ENCODE results near the gene TUBA4A. TPM values are rescaled to one million over a fixed set of nuclear protein-coding genes. Genes with fewer than 3 reads are reported as not detected.

Gene TUBA4A
- total and polyA plus RNA-seq, 9 of the 15 experiments (the other 6 are each of a cell fraction or from before 2014, with no cell fraction given), result 25.1 to 174 (median 42.4) TPM

DNA sequence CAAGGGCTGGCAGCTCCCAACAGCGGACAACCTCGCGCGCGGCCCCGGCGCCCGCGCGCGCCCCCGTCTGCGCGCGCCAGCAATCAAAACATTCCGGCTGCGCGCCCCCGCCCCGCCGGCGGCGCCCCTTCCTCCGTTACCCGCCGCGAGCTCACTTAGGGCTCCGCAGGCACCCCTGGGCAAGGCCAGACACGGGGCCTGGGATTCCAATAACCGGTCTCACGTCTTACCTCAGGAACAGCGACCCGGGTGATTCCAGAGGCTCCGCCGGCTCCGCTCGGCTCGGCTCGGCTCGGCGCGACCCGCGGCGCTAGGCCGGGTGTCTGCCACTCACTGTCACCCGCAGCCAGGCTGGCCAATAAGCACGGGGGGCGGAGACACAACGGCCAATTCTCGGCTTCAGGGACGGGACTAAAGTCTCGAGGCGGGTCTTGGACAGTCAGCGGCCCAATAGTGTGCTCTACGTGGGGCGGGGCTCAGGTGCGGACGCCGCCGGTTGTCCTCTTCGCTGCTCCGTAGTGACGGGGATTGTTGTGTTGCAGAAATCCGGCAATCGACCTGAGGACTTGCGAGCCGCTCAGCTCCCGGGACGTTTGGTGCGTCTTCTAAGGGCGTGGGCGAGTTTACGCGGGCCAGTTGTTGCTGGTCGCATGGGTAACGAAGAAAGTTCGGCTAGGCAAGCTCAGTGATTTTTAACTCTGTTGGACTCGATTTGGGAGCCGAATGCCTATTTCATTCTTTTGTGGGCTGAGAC lies 24.2 kb downstream of the TUBA4A start, which contains the start of the genes ANKZF1 and ATG9A (continued):
- no peak for TF ChIP-seq ZSCAN29 (IDR thresholded peaks at IDR 0.05)
- TF ChIP-seq, protein P1, sequence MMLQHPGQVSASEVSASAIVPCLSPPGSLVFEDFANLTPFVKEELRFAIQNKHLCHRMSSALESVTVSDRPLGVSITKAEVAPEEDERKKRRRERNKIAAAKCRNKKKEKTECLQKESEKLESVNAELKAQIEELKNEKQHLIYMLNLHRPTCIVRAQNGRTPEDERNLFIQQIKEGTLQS (IDR thresholded peaks at IDR 0.05), result no peak; the same call in 1 of the 2 replicates
- TF ChIP-seq, protein P1 (CRISPR knock-in tag; conservative IDR thresholded peaks at IDR 0.05), result no peak; the same call in 1 of the 2 replicates
- TF ChIP-seq, protein P2, sequence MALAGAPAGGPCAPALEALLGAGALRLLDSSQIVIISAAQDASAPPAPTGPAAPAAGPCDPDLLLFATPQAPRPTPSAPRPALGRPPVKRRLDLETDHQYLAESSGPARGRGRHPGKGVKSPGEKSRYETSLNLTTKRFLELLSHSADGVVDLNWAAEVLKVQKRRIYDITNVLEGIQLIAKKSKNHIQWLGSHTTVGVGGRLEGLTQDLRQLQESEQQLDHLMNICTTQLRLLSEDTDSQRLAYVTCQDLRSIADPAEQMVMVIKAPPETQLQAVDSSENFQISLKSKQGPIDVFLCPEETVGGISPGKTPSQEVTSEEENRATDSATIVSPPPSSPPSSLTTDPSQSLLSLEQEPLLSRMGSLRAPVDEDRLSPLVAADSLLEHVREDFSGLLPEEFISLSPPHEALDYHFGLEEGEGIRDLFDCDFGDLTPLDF (CRISPR knock-in tag; IDR thresholded peaks at IDR 0.05), result no peak

DNA sequence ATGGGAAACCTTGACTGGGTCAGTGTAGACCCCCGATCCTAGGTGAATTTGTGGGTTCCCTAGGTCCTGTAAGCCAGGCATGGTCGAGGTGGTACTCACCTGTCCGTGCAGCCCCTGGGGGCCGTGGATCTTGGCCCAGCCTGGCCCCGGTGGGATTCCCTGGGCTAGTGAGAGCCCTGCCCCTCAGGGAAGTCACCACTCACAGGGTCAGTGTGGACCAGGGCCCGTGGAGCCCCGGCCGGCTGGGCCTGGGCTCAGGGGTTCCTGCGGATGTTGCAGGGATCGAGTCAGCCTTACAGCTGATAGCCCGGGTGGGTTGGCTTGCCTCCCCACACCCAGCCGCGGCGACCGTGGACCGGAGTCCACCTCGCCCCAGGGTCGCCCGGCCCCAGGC lies 24.8 kb downstream of the TUBA4A start:
- BruUV-seq (replicated peaks), result no TSS peak
- FAIRE-seq, result no peak

More for the DNA sequence above, 24.8 kb downstream of the TUBA4A start:
- peak overlapping the region; percentile 98 for H3K4me2 ChIP-seq (ENCODE audit: insufficient read depth, low read length)
- peak overlapping the region; percentile 90 for H3K4me3 ChIP-seq
- peak overlapping the region; percentile 90 for H3K27ac ChIP-seq (ENCODE audit: extremely low read depth, low read depth, low read length)
- H3K9me3 ChIP-seq (replicated peaks; ENCODE audit: control insufficient read depth, insufficient read depth, low read depth, low read length), result no peaks in the 10 kb centered on the region
- H3K27me3 ChIP-seq (ENCODE audit: control insufficient read depth in 2 of 2, insufficient read depth in 2 of 2, low read length in 2 of 2), result no peaks in the 10 kb centered on the region
- POLR2A ChIA-PET, result interaction anchor here (0.6 to 2.1 kb wide), 6 partner anchors 9 to 60 kb away, joined by 3 to 12 read pairs (median 12); partner anchors contain the start of genes ABCB6, GLB1L and STK16
- CTCF ChIA-PET (ENCODE audit: low intra/inter-chr PET ratio), result no interaction called here
- H3K9me1 ChIP-seq (ENCODE audit: control insufficient read depth, insufficient read depth, low read length), result no peaks in the 10 kb centered on the region
- no peaks in the 10 kb centered on the region for H4K20me1 ChIP-seq (replicated peaks; ENCODE audit: control insufficient read depth, insufficient read depth, low read length)
- 1% methylated on average over 13 of the region's 19 CpGs for WGBS (ENCODE audit: insufficient coverage, low coverage, missing lambda C conversion rate)
- intact Hi-C loops (cut with micrococcal nuclease) (loop anchor here (1.0 to 5.0 kb wide), 4 partner anchors 11 to 68 kb away; partner anchors contain the start of genes ABCB6, GLB1L, STK16 and ZFAND2B), in situ Hi-C loops (cut with MboI) (no loop called here)
- peak overlapping the region; percentile 91 for H2AFZ ChIP-seq (ENCODE audit: low read depth, low read length)
- peaks cover 52% of the 10 kb centered on the region for H3K79me2 ChIP-seq (ENCODE audit: control insufficient read depth, insufficient read depth, low read length)
- H3K36me3 ChIP-seq (ENCODE audit: control insufficient read depth, insufficient read depth, low read length), result peaks cover 61% of the 10 kb centered on the region
- ATAC-seq (peak; percentile 52), DNase-seq (ENCODE audit: extremely low read depth in 1 of 4, low spot score in 3 of 4) (no peak)
- TF ChIP-seq CHCHD3 (CRISPR knock-in tag; IDR thresholded peaks at IDR 0.05) (no peak), RB1 (IDR thresholded peaks at IDR 0.05; ENCODE audit: low read depth) (0 out of 2 replicates have a peak, but pooled peaks have one; percentile 15), KDM5B (IDR thresholded peaks at IDR 0.05; ENCODE audit: insufficient replicate concordance, low read depth, low read length) (peak; percentile 2), ZSCAN29 (IDR thresholded peaks at IDR 0.05) (peak; percentile 86)
- peaks cover 13 to 16% of the 10 kb centered on the region in 2 experiments; a peak in 4 of 5 replicates for H3K4me1 ChIP-seq (replicated peaks in 1 of 2; ENCODE audit: control insufficient read depth in 2 of 2, insufficient read depth in 2 of 2, low read length in 2 of 2)
- H3K9ac ChIP-seq (ENCODE audit: insufficient read depth in 1 of 2, low read depth in 2 of 2, low read length in 2 of 2), result peak overlapping the region; percentile 96 to 97
